NCI-H1417 treated with DMSO at 0.1 percent for 48 hours (cell line): ENCODE data around the gene CD109.
"Not testable (repeated sequence)": the region's sequence is repeated elsewhere in the genome, so short reads cannot be mapped to it uniquely, and the experiment has no call there.

Source experiments
- DNase-seq: peaks from one replicate; lab custom pipeline; 2025; lab: John Stamatoyannopoulos, UW

The CD109 gene

GRCh38 chr6:73688351-73688750, 7.7 kb upstream of the CD109 start:
- no peak for DNase-seq

GRCh38 chr6:73690056-73690455, 5.9 kb upstream of the CD109 start:
- DNase-seq = no peak

GRCh38 chr6:73691512-73691911, 4.5 kb upstream of the CD109 start:
- DNase-seq = no peak

- no peak for DNase-seq
These were observed 1.1 kb upstream of the CD109 start for GRCh38 chr6:73694711-73695411.

- no peak for DNase-seq
These were observed 1.1 kb downstream of the CD109 start for GRCh38 chr6:73696966-73697655.

- no peak for DNase-seq
These were observed 3.9 kb downstream of the CD109 start for GRCh38 chr6:73699676-73700459.

GRCh38 chr6:73702444-73702843, 6.4 kb downstream of the CD109 start:
- DNase-seq = no peak

- DNase-seq = no peak
These were observed 7.5 kb downstream of the CD109 start for GRCh38 chr6:73703466-73703865.

- no peak for DNase-seq
These were observed 8.3 kb downstream of the CD109 start for GRCh38 chr6:73704260-73704659.

- no peak for DNase-seq
These were observed 8.8 kb downstream of the CD109 start for GRCh38 chr6:73704798-73705197.

GRCh38 chr6:73706971-73707370, 11.0 kb downstream of the CD109 start:
- no peak for DNase-seq

- DNase-seq = no peak
These were observed 14.5 kb downstream of the CD109 start for GRCh38 chr6:73710470-73710869.

GRCh38 chr6:73710948-73711347, 14.9 kb downstream of the CD109 start:
- no peak for DNase-seq

GRCh38 chr6:73712535-73713173, 16.7 kb downstream of the CD109 start:
- DNase-seq = no peak

GRCh38 chr6:73713426-73714147, 17.6 kb downstream of the CD109 start:
- DNase-seq = no peak

GRCh38 chr6:73715111-73715508, 19.1 kb downstream of the CD109 start:
- not testable (repeated sequence) for DNase-seq

GRCh38 chr6:73719046-73719445, 23.0 kb downstream of the CD109 start:
- no peak for DNase-seq

GRCh38 chr6:73722318-73723060, 26.5 kb downstream of the CD109 start:
- no peak for DNase-seq

GRCh38 chr6:73723480-73723879, 27.5 kb downstream of the CD109 start:
- DNase-seq = not testable (repeated sequence)

GRCh38 chr6:73724389-73724788, 28.4 kb downstream of the CD109 start:
- no peak for DNase-seq

- not testable (repeated sequence) for DNase-seq
These were observed 29.2 kb downstream of the CD109 start for GRCh38 chr6:73725192-73725591.
